Measurements from ENCODE around the gene SRSF2. TPM values are rescaled to one million over a fixed set of nuclear protein-coding genes. Genes with fewer than 3 reads are reported as not detected.
"Not testable (repeated sequence)": the region's sequence is repeated elsewhere in the genome, so short reads cannot be mapped to it uniquely, and the experiment has no call there.

Gene SRSF2
- total and polyA plus RNA-seq, 5 donors = 79.0 to 113 (median 87.6) TPM

GRCh38 chr17:76753061-76753961, 16.2 kb upstream of the SRSF2 start:
- no peak for ATAC-seq
- WGBS = 84% methylated on average over 12 of the region's 12 CpGs
- Histone ChIP-seq H3K27ac (ENCODE audit: low read length) (no peak overlapping the region), H3K4me3 (ENCODE audit: low read length) (no peak overlapping the region), H3K9me3 (ENCODE audit: control insufficient read depth, low read length) (no peaks in the 10 kb centered on the region), H3K4me1 (ENCODE audit: control insufficient read depth, insufficient read depth, low read length) (no peaks in the 10 kb centered on the region), H3K27me3 (ENCODE audit: control insufficient read depth, insufficient read depth) (no peaks in the 10 kb centered on the region)
- intact Hi-C loops (cut with DNase I) = no loop called here
- DNase-seq = no peak

DNA sequence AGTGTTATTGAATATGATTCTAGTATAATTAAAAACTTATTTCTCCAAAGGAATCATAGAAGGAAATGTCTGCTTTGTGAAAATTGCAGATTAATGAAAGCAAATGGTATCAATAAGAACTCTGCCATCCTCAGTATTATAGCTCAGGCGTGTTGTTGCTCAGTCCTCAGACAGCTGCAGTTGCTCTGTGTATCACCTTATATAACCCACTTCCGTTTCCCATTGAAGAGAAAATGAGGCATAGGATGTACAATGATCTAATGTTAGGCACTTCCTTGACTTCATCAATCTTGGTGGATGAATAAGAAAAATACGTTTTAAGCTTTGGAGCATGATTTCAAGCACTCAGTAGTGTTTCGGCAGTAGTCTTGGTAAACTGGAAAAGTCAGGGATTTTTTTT, 14.9 kb upstream of the SRSF2 start:
- no peak for DNase-seq
- no peak for ATAC-seq
- H3K27me3 ChIP-seq (ENCODE audit: control insufficient read depth, insufficient read depth) = no peaks in the 10 kb centered on the region
- no peak overlapping the region for H3K4me3 ChIP-seq (ENCODE audit: low read length)
- intact Hi-C loops (cut with DNase I) = no loop called here
- no peak overlapping the region for H3K27ac ChIP-seq (ENCODE audit: low read length)
- no peaks in the 10 kb centered on the region for H3K9me3 ChIP-seq (ENCODE audit: control insufficient read depth, low read length)
- H3K4me1 ChIP-seq (ENCODE audit: control insufficient read depth, insufficient read depth, low read length) = peaks cover 2% of the 10 kb centered on the region
- WGBS = 80% methylated on average over 4 of the region's 4 CpGs

DNA sequence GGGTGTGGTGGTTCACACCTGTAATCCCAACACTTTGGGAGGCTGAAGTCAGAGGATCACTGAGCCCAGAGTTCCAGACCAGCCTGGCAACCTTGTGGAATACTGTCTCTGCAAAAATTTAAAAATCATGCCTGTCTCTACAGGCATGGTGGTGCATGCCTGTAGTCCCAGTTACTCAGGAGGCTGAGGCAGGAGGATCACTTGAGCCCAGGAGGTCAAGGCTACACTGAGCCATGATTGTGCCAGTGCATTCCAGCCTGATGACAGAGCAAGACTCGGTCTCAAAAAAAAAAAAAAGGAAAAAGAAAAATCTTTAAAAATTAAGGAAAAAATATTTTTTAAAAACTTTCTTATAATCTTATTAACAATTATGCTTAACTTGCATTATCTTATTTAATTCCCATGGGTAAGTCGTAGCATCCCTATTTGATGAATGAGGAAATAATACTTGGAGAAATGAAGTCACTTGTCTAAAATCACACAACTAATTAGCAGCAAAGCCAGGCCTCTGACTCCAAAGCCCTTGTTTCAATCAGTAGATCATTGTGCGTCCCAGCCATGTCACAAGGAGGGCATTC, 14.4 kb upstream of the SRSF2 start:
- 84% methylated on average over 3 of the region's 3 CpGs for WGBS
- intact Hi-C loops (cut with DNase I) = no loop called here
- no peaks in the 10 kb centered on the region for H3K27me3 ChIP-seq (ENCODE audit: control insufficient read depth, insufficient read depth)
- ATAC-seq = no peak
- no peak for DNase-seq
- H3K4me1 ChIP-seq (ENCODE audit: control insufficient read depth, insufficient read depth, low read length) = peaks cover 2% of the 10 kb centered on the region
- H3K9me3 ChIP-seq (ENCODE audit: control insufficient read depth, low read length) = no peaks in the 10 kb centered on the region
- H3K4me3 ChIP-seq (ENCODE audit: low read length) = no peak overlapping the region
- no peak overlapping the region for H3K27ac ChIP-seq (ENCODE audit: low read length)

- Histone ChIP-seq H3K4me3 (ENCODE audit: low read length) (no peak overlapping the region), H3K4me1 (ENCODE audit: control insufficient read depth, insufficient read depth, low read length) (peaks cover 2% of the 10 kb centered on the region), H3K27ac (ENCODE audit: low read length) (peak overlapping the region; percentile 67), H3K9me3 (ENCODE audit: control insufficient read depth, low read length) (no peaks in the 10 kb centered on the region), H3K27me3 (ENCODE audit: control insufficient read depth, insufficient read depth) (no peaks in the 10 kb centered on the region)
- no peak for DNase-seq
- intact Hi-C loops (cut with DNase I) = no loop called here
- no peak for ATAC-seq
- WGBS = 100% methylated on average over 1 of the region's 1 CpG
Observed at GRCh38 chr17:76748657-76749056, 11.5 kb upstream of the SRSF2 start.

DNA sequence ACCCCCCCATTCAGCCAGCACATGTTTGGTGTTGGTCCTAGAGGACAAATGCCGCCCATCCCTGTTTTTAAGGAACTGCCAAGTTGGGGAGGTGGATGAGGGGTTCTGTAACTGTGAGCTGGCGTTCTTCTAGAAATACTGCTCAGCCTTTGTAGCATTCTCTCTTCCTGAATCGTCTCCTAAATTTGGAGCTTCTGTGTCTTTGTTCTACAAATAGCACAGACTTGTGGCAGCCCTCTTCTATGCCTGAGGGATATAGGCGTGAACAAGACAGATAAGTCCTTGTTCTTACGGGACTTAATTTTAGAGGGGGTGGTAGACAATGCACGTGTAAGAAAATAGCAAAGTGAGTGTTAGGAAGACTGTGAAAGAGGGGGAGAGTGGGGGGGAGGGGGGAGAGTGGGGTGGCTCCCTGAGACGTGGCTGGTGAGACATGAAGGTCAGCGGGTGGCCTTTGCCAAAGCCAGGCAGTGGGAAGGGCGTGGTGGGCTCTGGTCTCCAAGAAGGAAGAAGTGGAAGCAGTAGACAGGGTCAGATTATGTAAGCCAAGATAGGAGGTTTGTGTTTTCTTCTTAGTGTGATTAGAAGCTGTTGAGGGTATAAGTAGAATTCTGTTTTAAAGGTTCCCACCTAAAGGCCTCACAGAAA, 10.7 kb upstream of the SRSF2 start:
- DNase-seq (peak; percentile 53 to 69 (median 69)), ATAC-seq (peak; percentile 58 to 87)
- no peaks in the 10 kb centered on the region for H3K27me3 ChIP-seq (ENCODE audit: control insufficient read depth, insufficient read depth)
- intact Hi-C loops (cut with DNase I) = no loop called here
- no peaks in the 10 kb centered on the region for H3K9me3 ChIP-seq (ENCODE audit: control insufficient read depth, low read length)
- peaks cover 2% of the 10 kb centered on the region for H3K4me1 ChIP-seq (ENCODE audit: control insufficient read depth, insufficient read depth, low read length)
- H3K4me3 ChIP-seq (ENCODE audit: low read length) = no peak overlapping the region
- H3K27ac ChIP-seq (ENCODE audit: low read length) = peak overlapping the region; percentile 79
- 45% methylated on average over 9 of the region's 9 CpGs for WGBS

GRCh38 chr17:76745785-76746184, 8.7 kb upstream of the SRSF2 start:
- H3K27me3 ChIP-seq (ENCODE audit: control insufficient read depth, insufficient read depth); H3K4me3 ChIP-seq (ENCODE audit: low read length); H3K4me1 ChIP-seq (ENCODE audit: control insufficient read depth, insufficient read depth, low read length); H3K9me3 ChIP-seq (ENCODE audit: control insufficient read depth, low read length); intact Hi-C loops (cut with DNase I); H3K27ac ChIP-seq (ENCODE audit: low read length); ATAC-seq; DNase-seq: not testable (repeated sequence)
- WGBS = 97% methylated on average over 6 of the region's 6 CpGs

DNA sequence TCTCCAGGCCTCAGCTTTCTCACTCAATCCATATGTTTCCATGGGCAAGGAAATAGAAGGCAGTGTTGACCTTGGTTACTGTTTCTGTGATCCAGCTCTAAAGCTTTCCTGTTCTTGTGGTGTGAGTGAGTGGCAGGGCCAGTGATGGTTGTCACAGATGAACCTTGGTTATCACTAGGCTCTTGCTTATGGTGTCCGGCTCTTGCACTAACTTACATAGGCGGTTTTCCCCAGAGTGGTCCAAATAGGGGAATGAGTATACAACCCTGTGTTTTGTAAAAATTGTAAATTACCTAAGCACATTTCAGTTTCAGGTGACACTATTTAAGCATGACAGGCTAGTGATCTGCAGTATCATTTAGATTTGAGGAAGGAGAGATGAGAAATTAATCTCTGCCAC, 7.6 kb upstream of the SRSF2 start:
- H3K4me1 ChIP-seq (ENCODE audit: control insufficient read depth, insufficient read depth, low read length) = peaks cover 2% of the 10 kb centered on the region
- no peaks in the 10 kb centered on the region for H3K27me3 ChIP-seq (ENCODE audit: control insufficient read depth, insufficient read depth)
- peak overlapping the region; percentile 85 for H3K27ac ChIP-seq (ENCODE audit: low read length)
- no peaks in the 10 kb centered on the region for H3K9me3 ChIP-seq (ENCODE audit: control insufficient read depth, low read length)
- H3K4me3 ChIP-seq (ENCODE audit: low read length) = no peak overlapping the region
- DNase-seq (no peak), ATAC-seq (no peak)
- WGBS = 80% methylated on average over 2 of the region's 2 CpGs
- intact Hi-C loops (cut with DNase I) = no loop called here

- no peaks in the 10 kb centered on the region for H3K9me3 ChIP-seq (ENCODE audit: control insufficient read depth, low read length)
- ATAC-seq (no peak), DNase-seq (no peak)
- H3K27ac ChIP-seq (ENCODE audit: low read length) = no peak overlapping the region
- no peak overlapping the region for H3K4me3 ChIP-seq (ENCODE audit: low read length)
- intact Hi-C loops (cut with DNase I) = no loop called here
- H3K4me1 ChIP-seq (ENCODE audit: control insufficient read depth, insufficient read depth, low read length) = peaks cover 2% of the 10 kb centered on the region
- H3K27me3 ChIP-seq (ENCODE audit: control insufficient read depth, insufficient read depth) = no peaks in the 10 kb centered on the region
Observed at GRCh38 chr17:76742958-76743357, 5.8 kb upstream of the SRSF2 start.

DNA sequence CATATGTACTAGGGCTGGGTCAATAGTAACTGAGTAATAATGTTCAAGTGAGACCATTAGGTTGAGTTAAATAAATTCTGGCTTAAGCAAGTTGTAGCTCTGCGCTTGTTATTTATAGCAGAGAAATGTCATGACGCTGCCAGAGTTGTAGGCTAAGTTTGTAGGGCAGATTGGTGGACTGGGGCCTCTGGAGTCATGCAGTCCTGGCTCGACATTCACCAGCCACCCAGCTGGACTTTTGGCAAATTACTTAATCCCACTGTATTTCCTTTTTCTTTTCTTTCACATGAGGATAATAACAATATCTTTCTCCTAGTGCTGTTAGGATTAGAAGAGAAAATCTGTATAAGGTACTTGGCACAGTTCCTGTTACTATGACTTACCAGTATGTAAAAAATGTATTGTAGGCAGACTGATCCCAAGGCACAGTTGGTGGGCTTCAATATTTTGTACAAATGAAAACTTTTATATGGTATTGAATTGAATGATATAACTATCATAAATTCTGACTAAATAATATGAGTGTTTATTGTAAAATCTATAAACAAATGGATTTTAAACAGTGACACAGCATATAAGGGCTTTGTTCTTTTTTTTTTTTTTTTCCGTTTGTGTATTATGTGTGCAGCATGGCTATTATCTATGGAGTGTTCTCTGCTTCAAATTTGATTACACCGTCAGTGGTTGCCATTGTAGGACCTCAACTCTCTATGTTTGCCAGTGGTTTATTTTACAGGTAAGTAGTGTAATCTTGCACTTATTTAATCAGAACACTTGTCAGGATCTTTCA, 3.4 kb upstream of the SRSF2 start:
- intact Hi-C loops (cut with DNase I) = no loop called here
- WGBS = 48% methylated on average over 5 of the region's 5 CpGs
- ATAC-seq (no peak), DNase-seq (peak in 1 of 3 donors; percentile 61)
- H3K4me1 ChIP-seq (ENCODE audit: control insufficient read depth, insufficient read depth, low read length) = no peaks in the 10 kb centered on the region
- no peak overlapping the region for H3K4me3 ChIP-seq (ENCODE audit: low read length)
- peak overlapping the region; percentile 32 for H3K27ac ChIP-seq (ENCODE audit: low read length)
- H3K27me3 ChIP-seq (ENCODE audit: control insufficient read depth, insufficient read depth) = no peaks in the 10 kb centered on the region
- no peaks in the 10 kb centered on the region for H3K9me3 ChIP-seq (ENCODE audit: control insufficient read depth, low read length)

- intact Hi-C loops (cut with DNase I) = not testable (repeated sequence)
Observed at GRCh38 chr17:76739568-76740115, 2.5 kb upstream of the SRSF2 start.

More at GRCh38 chr17:76739568-76740115, 2.5 kb upstream of the SRSF2 start:
- DNase-seq; H3K4me1 ChIP-seq (ENCODE audit: control insufficient read depth, insufficient read depth, low read length); H3K27ac ChIP-seq (ENCODE audit: low read length); ATAC-seq; H3K27me3 ChIP-seq (ENCODE audit: control insufficient read depth, insufficient read depth); H3K9me3 ChIP-seq (ENCODE audit: control insufficient read depth, low read length): not testable (repeated sequence)
- H3K4me3 ChIP-seq (ENCODE audit: low read length) = peak overlapping the region; percentile 1
- WGBS = 80% methylated on average over 17 of the region's 17 CpGs

Data from right cardiac atrium (tissue), 5 donors.